Skeletal muscle tissue (tissue), 4 donors: ENCODE measurements around the gene NRF1. TPM values are rescaled to one million over a fixed set of nuclear protein-coding genes. Genes with fewer than 3 reads are reported as not detected.

Experiments used
- H3K27ac ChIP-seq: one replicate; pipeline ENCODE4 v1.7.0; 2013; ENCODE audit warnings: mild to moderate bottlenecking, low read depth, low read length, inconsistent platforms
- H3K27me3 ChIP-seq, 3 donors: one replicate each; pipeline ENCODE4 v1.7.0; 2013; ENCODE audit warnings: low read length in 3 of 3; ENCODE audit not compliant: control insufficient read depth in 3 of 3, insufficient read depth in 3 of 3
- H3K36me3 ChIP-seq, 3 donors: one replicate each; pipeline ENCODE4 v1.7.0; 2013; ENCODE audit warnings: low read length in 3 of 3; ENCODE audit not compliant: control insufficient read depth in 3 of 3, insufficient read depth in 3 of 3
- H3K4me1 ChIP-seq, 3 donors: one replicate each; pipeline ENCODE4 v1.7.0; 2013; ENCODE audit warnings: low read length in 3 of 3, mild to moderate bottlenecking in 3 of 3; ENCODE audit not compliant: control insufficient read depth in 3 of 3, insufficient read depth in 3 of 3
- H3K4me3 ChIP-seq, 3 donors: one replicate each; pipeline ENCODE4 v1.7.0; 2013; ENCODE audit warnings: low read length in 3 of 3
- H3K9ac ChIP-seq, 3 donors: one replicate each; pipeline ENCODE4 v1.7.0; 2013; ENCODE audit warnings: low read length in 3 of 3, mild to moderate bottlenecking in 3 of 3, moderate library complexity in 2 of 3, low read depth in 1 of 3
- H3K9me3 ChIP-seq, 3 donors: one replicate each; pipeline ENCODE4 v1.7.0; 2013; ENCODE audit warnings: low read length in 3 of 3; ENCODE audit not compliant: control insufficient read depth in 3 of 3
- total RNA-seq: library from RNA; depleted of rRNA; stranded (reverse); fragments of >200 nt; gene quantifications from one replicate; pipeline ENCODE4 v1.2.3, GENCODE V29; 2014
- donor health status: Osteomylitis.

NRF1 gene
- total RNA-seq, 1 donor from 2014 or later = 17.2 TPM

GRCh38 chr7:129778770-129779601 lies 167.5 kb downstream of the NRF1 start:
- peaks cover 60 to 70% (median 64%) of the 10 kb centered on the region in 3 donors for H3K27me3 ChIP-seq
- H3K4me3 ChIP-seq = no peak overlapping the region

GRCh38 chr7:129779602-129780256 lies 168.2 kb downstream of the NRF1 start:
- Histone ChIP-seq H3K9ac (no peak overlapping the region), H3K27me3 (peaks cover 65 to 76% (median 72%) of the 10 kb centered on the region in 3 donors), H3K27ac (no peak overlapping the region), H3K4me3 (peak overlapping the region in 1 of 3 donors; percentile 22), H3K9me3 (no peaks in the 10 kb centered on the region), H3K36me3 (no peaks in the 10 kb centered on the region), H3K4me1 (peaks cover 22 to 37% (median 22%) of the 10 kb centered on the region in 3 donors)

More at GRCh38 chr7:129778770-129779601, 167.5 kb downstream of the NRF1 start:
- Histone ChIP-seq H3K4me1 (peaks cover 18 to 34% (median 22%) of the 10 kb centered on the region in 3 donors), H3K27ac (no peak overlapping the region), H3K36me3 (no peaks in the 10 kb centered on the region), H3K9ac (no peak overlapping the region), H3K9me3 (no peaks in the 10 kb centered on the region)

- Histone ChIP-seq H3K27ac (no peak overlapping the region), H3K4me3 (peak overlapping the region; percentile 23 to 59 (median 56)), H3K4me1 (peaks cover 27 to 42% (median 28%) of the 10 kb centered on the region in 3 donors), H3K9ac (no peak overlapping the region), H3K36me3 (no peaks in the 10 kb centered on the region), H3K27me3 (peaks cover 71 to 83% (median 77%) of the 10 kb centered on the region in 3 donors), H3K9me3 (no peaks in the 10 kb centered on the region)
These were observed 168.9 kb downstream of the NRF1 start for GRCh38 chr7:129780257-129780973.

GRCh38 chr7:129780974-129781927 lies 169.7 kb downstream of the NRF1 start:
- Histone ChIP-seq H3K27ac (no peak overlapping the region), H3K4me3 (no peak overlapping the region), H3K27me3 (peaks cover 80 to 90% (median 82%) of the 10 kb centered on the region in 3 donors), H3K9ac (no peak overlapping the region), H3K36me3 (no peaks in the 10 kb centered on the region), H3K9me3 (no peaks in the 10 kb centered on the region), H3K4me1 (peaks cover 31 to 48% (median 32%) of the 10 kb centered on the region in 3 donors)

GRCh38 chr7:129781928-129782817 lies 170.7 kb downstream of the NRF1 start:
- no peaks in the 10 kb centered on the region for H3K9me3 ChIP-seq

GRCh38 chr7:129782818-129783583 lies 171.5 kb downstream of the NRF1 start:
- H3K36me3 ChIP-seq = no peaks in the 10 kb centered on the region
- no peaks in the 10 kb centered on the region for H3K9me3 ChIP-seq
- H3K27ac ChIP-seq = no peak overlapping the region
- H3K4me3 ChIP-seq = peak overlapping the region in 2 of 3 donors; percentile 13 to 26
- no peak overlapping the region for H3K9ac ChIP-seq
- peaks cover 77 to 88% (median 80%) of the 10 kb centered on the region in 3 donors for H3K27me3 ChIP-seq
- H3K4me1 ChIP-seq = peaks cover 31 to 48% (median 32%) of the 10 kb centered on the region in 3 donors

More at GRCh38 chr7:129781928-129782817, 170.7 kb downstream of the NRF1 start:
- Histone ChIP-seq H3K27ac (no peak overlapping the region), H3K36me3 (no peaks in the 10 kb centered on the region), H3K4me1 (peaks cover 31 to 48% (median 32%) of the 10 kb centered on the region in 3 donors), H3K9ac (no peak overlapping the region), H3K27me3 (peaks cover 83 to 90% (median 85%) of the 10 kb centered on the region in 3 donors), H3K4me3 (peak overlapping the region in 2 of 3 donors; percentile 26 to 29)

- Histone ChIP-seq H3K27me3 (peaks cover 71 to 83% (median 77%) of the 10 kb centered on the region in 3 donors), H3K27ac (no peak overlapping the region), H3K9ac (no peak overlapping the region), H3K9me3 (no peaks in the 10 kb centered on the region), H3K4me1 (peaks cover 31 to 48% (median 32%) of the 10 kb centered on the region in 3 donors), H3K4me3 (no peak overlapping the region), H3K36me3 (no peaks in the 10 kb centered on the region)
These were observed 172.0 kb downstream of the NRF1 start for GRCh38 chr7:129783584-129783919.

GRCh38 chr7:129784437-129784782 lies 172.9 kb downstream of the NRF1 start:
- H3K4me1 ChIP-seq = peaks cover 29 to 40% (median 32%) of the 10 kb centered on the region in 3 donors
- H3K27ac ChIP-seq = no peak overlapping the region
- no peaks in the 10 kb centered on the region for H3K36me3 ChIP-seq
- no peak overlapping the region for H3K4me3 ChIP-seq
- peaks cover 62 to 74% (median 71%) of the 10 kb centered on the region in 3 donors for H3K27me3 ChIP-seq
- H3K9ac ChIP-seq = no peak overlapping the region
- no peaks in the 10 kb centered on the region for H3K9me3 ChIP-seq
